Karpas-422 (cell line): ENCODE data around the gene APOL1. TPM values are rescaled to one million over a fixed set of nuclear protein-coding genes. Genes with fewer than 3 reads are reported as not detected.
"Not testable (repeated sequence)": the region's sequence is repeated elsewhere in the genome, so short reads cannot be mapped to it uniquely, and the experiment has no call there.

ENCODE experiments used
- DNase-seq: peaks from one replicate; pipeline ENCODE4 v3.0.0-alpha.2; 2015
- H2AFZ ChIP-seq: fragments of 200-600 bp; sonication (generic); 2 replicates; pipeline ENCODE4 v1.6.1; 2014; ENCODE audit warnings: antibody characterized with exemption, low read length, mixed read lengths
- H3K27ac ChIP-seq: fragments of 200-600 bp; sonication (generic); 2 replicates; pipeline ENCODE4 v1.5.1; 2014; ENCODE audit warnings: mild to moderate bottlenecking, low read length, moderate library complexity
- H3K27me3 ChIP-seq: fragments of 200-600 bp; sonication (generic); 2 replicates; pipeline ENCODE4 v1.6.1; 2014; ENCODE audit warnings: low read length, mixed read lengths
- H3K36me3 ChIP-seq: fragments of 200-600 bp; sonication (generic); 2 replicates; pipeline ENCODE4 v1.6.1; 2014; ENCODE audit warnings: low read length, mixed read lengths; ENCODE audit not compliant: insufficient read depth
- H3K4me1 ChIP-seq: fragments of 200-600 bp; sonication (generic); 2 replicates; pipeline ENCODE4 v1.6.1; 2014; ENCODE audit warnings: mild to moderate bottlenecking, low read length, mixed read lengths
- H3K4me2 ChIP-seq: fragments of 200-600 bp; sonication (generic); 2 replicates; pipeline ENCODE4 v1.6.1; 2014; ENCODE audit warnings: low read length, low read depth, mild to moderate bottlenecking; ENCODE audit not compliant: poor library complexity, severe bottlenecking
- H3K4me3 ChIP-seq: fragments of 200-600 bp; sonication (generic); 2 replicates; pipeline ENCODE4 v1.5.1; 2014; ENCODE audit warnings: mild to moderate bottlenecking, antibody characterized with exemption, low read length, mixed read lengths
- H3K79me2 ChIP-seq: fragments of 200-600 bp; sonication (generic); 2 replicates; pipeline ENCODE4 v1.6.1; 2014; ENCODE audit warnings: mild to moderate bottlenecking, low read length, mixed read lengths
- H3K9ac ChIP-seq: fragments of 200-600 bp; sonication (generic); 2 replicates; pipeline ENCODE4 v1.6.0; 2014; ENCODE audit warnings: low read length
- H3K9me2 ChIP-seq: fragments of 200-600 bp; sonication (generic), shearing (Covaris generic); replicated peaks from 2 replicates; pipeline ENCODE4 v1.6.0; 2014; ENCODE audit warnings: mild to moderate bottlenecking, low read length, moderate library complexity; ENCODE audit not compliant: insufficient read depth
- H3K9me3 ChIP-seq: fragments of 300-700, 200-600 bp; sonication (generic); 2 replicates; pipeline ENCODE4 v1.6.1; 2014; ENCODE audit warnings: low read length, mixed read lengths
- H4K20me1 ChIP-seq: fragments of 200-600 bp; sonication (generic); 2 replicates; pipeline ENCODE4 v1.6.1; 2014; ENCODE audit warnings: mild to moderate bottlenecking, antibody characterized with exemption, low read length, low read depth; ENCODE audit not compliant: insufficient read depth
- total RNA-seq: library from RNA; depleted of rRNA; stranded (reverse); fragments of >200 nt; shearing (Covaris generic); gene quantifications from 2 replicates; pipeline ENCODE4 v1.2.3, GENCODE V29; 2014; ENCODE audit warnings: low replicate concordance

APOL1 gene
- total RNA-seq, 1 experiment from 2014 or later = not detected

- H3K4me1 ChIP-seq = peaks cover 3% of the 10 kb centered on the region
- DNase-seq = no peak
- no peaks in the 10 kb centered on the region; the same call in 1 of the 2 replicates for H3K27me3 ChIP-seq
- no peak overlapping the region for H3K4me3 ChIP-seq
- H4K20me1 ChIP-seq = no peaks in the 10 kb centered on the region
- H3K9ac ChIP-seq = no peak overlapping the region
- H2AFZ ChIP-seq = no peak overlapping the region
- no peaks in the 10 kb centered on the region for H3K9me2 ChIP-seq
- H3K79me2 ChIP-seq = no peaks in the 10 kb centered on the region
- H3K27ac ChIP-seq = no peak overlapping the region
- no peaks in the 10 kb centered on the region for H3K9me3 ChIP-seq
- H3K4me2 ChIP-seq = no peak overlapping the region
- no peaks in the 10 kb centered on the region for H3K36me3 ChIP-seq
Observed at GRCh38 chr22:36244522-36245391, 8.2 kb upstream of the APOL1 start.

GRCh38 chr22:36245805-36246356, 7.1 kb upstream of the APOL1 start:
- Histone ChIP-seq H3K4me2 (no peak overlapping the region), H3K4me1 (no peaks in the 10 kb centered on the region), H2AFZ (no peak overlapping the region), H4K20me1 (no peaks in the 10 kb centered on the region), H3K9me3 (no peaks in the 10 kb centered on the region), H3K9me2 (no peaks in the 10 kb centered on the region), H3K9ac (no peak overlapping the region), H3K79me2 (no peaks in the 10 kb centered on the region), H3K4me3 (no peak overlapping the region), H3K36me3 (no peaks in the 10 kb centered on the region), H3K27me3 (no peaks in the 10 kb centered on the region; the same call in 1 of the 2 replicates), H3K27ac (no peak overlapping the region)
- no peak for DNase-seq

DNA sequence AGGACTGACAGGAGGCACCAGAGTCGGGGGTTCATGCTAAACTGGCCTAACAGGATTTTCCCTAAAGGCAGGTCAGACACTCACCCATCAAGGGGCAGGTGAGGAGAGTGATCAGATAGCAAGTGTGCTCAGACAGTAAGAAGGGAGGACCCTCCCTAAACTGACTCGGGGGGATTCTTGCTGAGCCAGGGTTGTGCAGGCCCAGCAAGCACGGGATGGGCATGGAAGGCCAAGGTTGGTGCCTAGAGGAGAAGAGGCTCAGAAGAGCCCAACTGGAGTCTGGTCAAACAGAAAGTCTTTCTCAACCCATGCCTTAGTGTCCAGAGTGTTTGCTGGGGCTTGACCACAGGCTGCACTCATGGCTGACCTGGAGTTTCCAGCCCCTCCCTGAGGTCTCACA, 6.2 kb upstream of the APOL1 start:
- no peaks in the 10 kb centered on the region for H3K4me1 ChIP-seq
- H3K9ac ChIP-seq = no peak overlapping the region
- H3K9me3 ChIP-seq = no peaks in the 10 kb centered on the region
- no peak overlapping the region for H3K27ac ChIP-seq
- H3K27me3 ChIP-seq = no peaks in the 10 kb centered on the region; the same call in 1 of the 2 replicates
- no peak overlapping the region for H2AFZ ChIP-seq
- no peak overlapping the region for H3K4me2 ChIP-seq
- no peak overlapping the region for H3K4me3 ChIP-seq
- H4K20me1 ChIP-seq = no peaks in the 10 kb centered on the region
- no peaks in the 10 kb centered on the region for H3K79me2 ChIP-seq
- no peaks in the 10 kb centered on the region for H3K9me2 ChIP-seq
- no peak for DNase-seq
- H3K36me3 ChIP-seq = no peaks in the 10 kb centered on the region

GRCh38 chr22:36247955-36248354, 5.0 kb upstream of the APOL1 start:
- DNase-seq = no peak
- Histone ChIP-seq H3K79me2 (no peaks in the 10 kb centered on the region), H3K27ac (no peak overlapping the region), H2AFZ (no peak overlapping the region), H3K4me3 (no peak overlapping the region), H3K4me1 (peaks cover 4% of the 10 kb centered on the region), H3K9me2 (no peaks in the 10 kb centered on the region), H3K9me3 (no peaks in the 10 kb centered on the region), H3K27me3 (no peaks in the 10 kb centered on the region), H3K4me2 (no peak overlapping the region), H3K36me3 (no peaks in the 10 kb centered on the region), H4K20me1 (no peaks in the 10 kb centered on the region), H3K9ac (no peak overlapping the region)

- no peak overlapping the region for H3K27ac ChIP-seq
Observed at GRCh38 chr22:36249160-36249559, 3.8 kb upstream of the APOL1 start.

GRCh38 chr22:36250292-36250960, 2.5 kb upstream of the APOL1 start:
- not testable (repeated sequence) for H4K20me1 ChIP-seq, H3K4me2 ChIP-seq, H3K9ac ChIP-seq, H3K4me1 ChIP-seq, H3K36me3 ChIP-seq, H2AFZ ChIP-seq, DNase-seq, H3K9me2 ChIP-seq, H3K79me2 ChIP-seq, H3K27me3 ChIP-seq, H3K4me3 ChIP-seq, H3K9me3 ChIP-seq, H3K27ac ChIP-seq

More at GRCh38 chr22:36249160-36249559, 3.8 kb upstream of the APOL1 start:
- no peaks in the 10 kb centered on the region for H4K20me1 ChIP-seq
- H3K9me3 ChIP-seq = no peaks in the 10 kb centered on the region
- H2AFZ ChIP-seq = no peak overlapping the region
- H3K9me2 ChIP-seq = no peaks in the 10 kb centered on the region
- H3K4me1 ChIP-seq = peaks cover 5% of the 10 kb centered on the region
- no peak overlapping the region for H3K4me3 ChIP-seq
- no peaks in the 10 kb centered on the region for H3K27me3 ChIP-seq
- H3K79me2 ChIP-seq = no peaks in the 10 kb centered on the region
- no peaks in the 10 kb centered on the region for H3K36me3 ChIP-seq
- no peak overlapping the region for H3K9ac ChIP-seq
- DNase-seq = no peak
- no peak overlapping the region for H3K4me2 ChIP-seq

GRCh38 chr22:36251979-36252608, 839 bp upstream of the APOL1 start:
- DNase-seq, H3K27ac ChIP-seq, H4K20me1 ChIP-seq, H3K4me2 ChIP-seq, H3K4me1 ChIP-seq, H3K9ac ChIP-seq, H3K4me3 ChIP-seq, H3K36me3 ChIP-seq, H3K9me2 ChIP-seq, H3K27me3 ChIP-seq, H3K9me3 ChIP-seq, H3K79me2 ChIP-seq, H2AFZ ChIP-seq: not testable (repeated sequence)
